ENCODE data around the gene TIAL1. TPM values are rescaled to one million over a fixed set of nuclear protein-coding genes. Genes with fewer than 3 reads are reported as not detected.

Gene TIAL1
- total and polyA plus RNA-seq, 2 experiments from 2014 or later: 92.6 to 131 TPM

DNA sequence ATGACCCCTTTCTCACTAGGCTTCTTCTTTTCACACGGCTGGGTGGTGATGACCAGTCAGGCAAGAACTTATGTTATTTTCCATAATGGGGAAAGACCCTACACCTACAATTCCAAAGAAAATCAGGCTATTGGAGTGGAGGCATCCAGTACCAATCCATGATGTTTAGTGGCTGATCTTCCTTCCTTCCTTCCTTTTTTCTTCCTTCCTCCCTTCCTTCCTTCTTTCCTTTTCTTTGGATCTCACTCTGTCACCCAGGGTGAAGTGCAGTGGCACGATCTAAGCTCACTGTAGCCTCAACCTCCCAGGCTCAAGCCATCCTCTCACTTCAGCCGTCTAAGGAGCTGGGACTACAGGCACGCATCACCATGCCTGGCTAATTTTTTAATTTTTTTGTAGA is 56.7 kb downstream of the TIAL1 start (continued):
- TF ChIP-seq, protein P1, sequence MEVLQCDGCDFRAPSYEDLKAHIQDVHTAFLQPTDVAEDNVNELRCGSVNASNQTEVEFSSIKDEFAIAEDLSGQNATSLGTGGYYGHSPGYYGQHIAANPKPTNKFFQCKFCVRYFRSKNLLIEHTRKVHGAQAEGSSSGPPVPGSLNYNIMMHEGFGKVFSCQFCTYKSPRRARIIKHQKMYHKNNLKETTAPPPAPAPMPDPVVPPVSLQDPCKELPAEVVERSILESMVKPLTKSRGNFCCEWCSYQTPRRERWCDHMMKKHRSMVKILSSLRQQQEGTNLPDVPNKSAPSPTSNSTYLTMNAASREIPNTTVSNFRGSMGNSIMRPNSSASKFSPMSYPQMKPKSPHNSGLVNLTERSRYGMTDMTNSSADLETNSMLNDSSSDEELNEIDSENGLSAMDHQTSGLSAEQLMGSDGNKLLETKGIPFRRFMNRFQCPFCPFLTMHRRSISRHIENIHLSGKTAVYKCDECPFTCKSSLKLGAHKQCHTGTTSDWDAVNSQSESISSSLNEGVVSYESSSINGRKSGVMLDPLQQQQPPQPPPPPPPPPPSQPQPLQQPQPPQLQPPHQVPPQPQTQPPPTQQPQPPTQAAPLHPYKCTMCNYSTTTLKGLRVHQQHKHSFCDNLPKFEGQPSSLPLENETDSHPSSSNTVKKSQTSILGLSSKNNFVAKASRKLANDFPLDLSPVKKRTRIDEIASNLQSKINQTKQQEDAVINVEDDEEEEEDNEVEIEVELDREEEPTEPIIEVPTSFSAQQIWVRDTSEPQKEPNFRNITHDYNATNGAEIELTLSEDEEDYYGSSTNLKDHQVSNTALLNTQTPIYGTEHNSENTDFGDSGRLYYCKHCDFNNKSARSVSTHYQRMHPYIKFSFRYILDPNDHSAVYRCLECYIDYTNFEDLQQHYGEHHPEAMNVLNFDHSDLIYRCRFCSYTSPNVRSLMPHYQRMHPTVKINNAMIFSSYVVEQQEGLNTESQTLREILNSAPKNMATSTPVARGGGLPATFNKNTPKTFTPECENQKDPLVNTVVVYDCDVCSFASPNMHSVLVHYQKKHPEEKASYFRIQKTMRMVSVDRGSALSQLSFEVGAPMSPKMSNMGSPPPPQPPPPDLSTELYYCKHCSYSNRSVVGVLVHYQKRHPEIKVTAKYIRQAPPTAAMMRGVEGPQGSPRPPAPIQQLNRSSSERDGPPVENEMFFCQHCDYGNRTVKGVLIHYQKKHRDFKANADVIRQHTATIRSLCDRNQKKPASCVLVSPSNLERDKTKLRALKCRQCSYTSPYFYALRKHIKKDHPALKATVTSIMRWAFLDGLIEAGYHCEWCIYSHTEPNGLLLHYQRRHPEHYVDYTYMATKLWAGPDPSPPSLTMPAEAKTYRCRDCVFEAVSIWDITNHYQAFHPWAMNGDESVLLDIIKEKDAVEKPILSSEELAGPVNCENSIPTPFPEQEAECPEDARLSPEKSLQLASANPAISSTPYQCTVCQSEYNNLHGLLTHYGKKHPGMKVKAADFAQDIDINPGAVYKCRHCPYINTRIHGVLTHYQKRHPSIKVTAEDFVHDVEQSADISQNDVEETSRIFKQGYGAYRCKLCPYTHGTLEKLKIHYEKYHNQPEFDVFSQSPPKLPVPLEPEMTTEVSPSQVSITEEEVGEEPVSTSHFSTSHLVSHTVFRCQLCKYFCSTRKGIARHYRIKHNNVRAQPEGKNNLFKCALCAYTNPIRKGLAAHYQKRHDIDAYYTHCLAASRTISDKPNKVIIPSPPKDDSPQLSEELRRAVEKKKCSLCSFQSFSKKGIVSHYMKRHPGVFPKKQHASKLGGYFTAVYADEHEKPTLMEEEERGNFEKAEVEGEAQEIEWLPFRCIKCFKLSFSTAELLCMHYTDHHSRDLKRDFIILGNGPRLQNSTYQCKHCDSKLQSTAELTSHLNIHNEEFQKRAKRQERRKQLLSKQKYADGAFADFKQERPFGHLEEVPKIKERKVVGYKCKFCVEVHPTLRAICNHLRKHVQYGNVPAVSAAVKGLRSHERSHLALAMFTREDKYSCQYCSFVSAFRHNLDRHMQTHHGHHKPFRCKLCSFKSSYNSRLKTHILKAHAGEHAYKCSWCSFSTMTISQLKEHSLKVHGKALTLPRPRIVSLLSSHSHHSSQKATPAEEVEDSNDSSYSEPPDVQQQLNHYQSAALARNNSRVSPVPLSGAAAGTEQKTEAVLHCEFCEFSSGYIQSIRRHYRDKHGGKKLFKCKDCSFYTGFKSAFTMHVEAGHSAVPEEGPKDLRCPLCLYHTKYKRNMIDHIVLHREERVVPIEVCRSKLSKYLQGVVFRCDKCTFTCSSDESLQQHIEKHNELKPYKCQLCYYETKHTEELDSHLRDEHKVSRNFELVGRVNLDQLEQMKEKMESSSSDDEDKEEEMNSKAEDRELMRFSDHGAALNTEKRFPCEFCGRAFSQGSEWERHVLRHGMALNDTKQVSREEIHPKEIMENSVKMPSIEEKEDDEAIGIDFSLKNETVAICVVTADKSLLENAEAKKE (CRISPR knock-in tag; IDR thresholded peaks at IDR 0.05): no peak
- no peak for TF ChIP-seq ZNF331 (CRISPR knock-in tag; IDR thresholded peaks at IDR 0.05; ENCODE audit: low read depth)
- TF ChIP-seq CREB1 (CRISPR knock-in tag; IDR thresholded peaks at IDR 0.05; ENCODE audit: low read depth): no peak
- no peak for TF ChIP-seq POLR2AphosphoS5 (IDR thresholded peaks at IDR 0.05; ENCODE audit: low read depth)

DNA sequence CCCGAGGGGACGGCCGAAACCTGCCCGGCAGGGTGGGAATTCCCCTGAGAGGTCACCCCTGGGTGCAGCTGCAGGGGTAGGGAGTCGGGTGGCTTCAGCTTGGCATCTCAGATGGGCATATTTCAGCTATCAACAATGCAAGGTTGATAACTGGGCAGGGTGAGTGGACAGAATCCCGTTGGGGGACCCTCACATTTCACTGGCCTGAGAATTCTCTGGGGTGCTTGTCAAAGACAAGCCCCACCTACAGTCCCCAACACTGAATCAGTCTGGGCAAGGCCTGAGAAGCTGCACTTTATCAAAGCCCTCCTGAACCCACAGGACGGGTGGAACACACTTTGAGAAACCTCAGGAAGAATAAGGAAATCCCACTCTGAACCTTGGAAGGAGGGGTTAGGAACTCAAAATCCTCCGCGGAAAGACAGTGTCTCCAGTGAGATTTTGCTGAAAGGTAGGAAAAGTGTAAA is 57.4 kb downstream of the TIAL1 start:
- Mint-ChIP-seq H3K9me3 (no peaks in the 10 kb centered on the region), H3K27ac (no peak overlapping the region), H3K36me3 (ENCODE audit: low read depth) (peaks cover 3% of the 10 kb centered on the region; the same call in 1 of the 3 replicates), H3K4me3 (no peak overlapping the region), H3K27me3 (ENCODE audit: insufficient read depth, low read depth, poor library complexity) (peaks cover 44% of the 10 kb centered on the region), H3K4me1 (peaks cover 30% of the 10 kb centered on the region)
- Histone ChIP-seq H2AFZ (no peak overlapping the region), H3K4me1 (ENCODE audit: insufficient read depth) (peaks cover 13% of the 10 kb centered on the region; the same call in 1 of the 2 replicates), H3K27me3 (ENCODE audit: insufficient read depth) (peaks cover 44% of the 10 kb centered on the region), H3K36me3 (ENCODE audit: insufficient read depth) (no peaks in the 10 kb centered on the region), H3K27ac (ENCODE audit: low read depth) (no peak overlapping the region), H3F3A (replicated peaks; ENCODE audit: low read depth) (peaks cover 9% of the 10 kb centered on the region; the same call in 1 of the 2 replicates), H4K20me1 (replicated peaks; ENCODE audit: insufficient read depth) (no peaks in the 10 kb centered on the region; the same call in 1 of the 2 replicates), H3K4me2 (no peak overlapping the region), H3K4me3 (no peak overlapping the region), H3K9me2 (ENCODE audit: insufficient read depth) (no peaks in the 10 kb centered on the region), H3K79me2 (replicated peaks; ENCODE audit: insufficient read depth) (no peaks in the 10 kb centered on the region)
- DNase-seq (ENCODE audit: low spot score): no peak
- no peak for ATAC-seq
- no peak for TF ChIP-seq EZH2phosphoT487 (IDR thresholded peaks at IDR 0.05; ENCODE audit: unreplicated experiment)
- TF ChIP-seq CREB1 (CRISPR knock-in tag; IDR thresholded peaks at IDR 0.05; ENCODE audit: low read depth): no peak
- TF ChIP-seq NANOG (IDR thresholded peaks at IDR 0.05; ENCODE audit: borderline replicate concordance): no peak
- no peak for TF ChIP-seq ZNF114 (CRISPR knock-in tag; IDR thresholded peaks at IDR 0.05)
- no peak for TF ChIP-seq POLR2AphosphoS5 (IDR thresholded peaks at IDR 0.05; ENCODE audit: low read depth)
- TF ChIP-seq, protein P2, sequence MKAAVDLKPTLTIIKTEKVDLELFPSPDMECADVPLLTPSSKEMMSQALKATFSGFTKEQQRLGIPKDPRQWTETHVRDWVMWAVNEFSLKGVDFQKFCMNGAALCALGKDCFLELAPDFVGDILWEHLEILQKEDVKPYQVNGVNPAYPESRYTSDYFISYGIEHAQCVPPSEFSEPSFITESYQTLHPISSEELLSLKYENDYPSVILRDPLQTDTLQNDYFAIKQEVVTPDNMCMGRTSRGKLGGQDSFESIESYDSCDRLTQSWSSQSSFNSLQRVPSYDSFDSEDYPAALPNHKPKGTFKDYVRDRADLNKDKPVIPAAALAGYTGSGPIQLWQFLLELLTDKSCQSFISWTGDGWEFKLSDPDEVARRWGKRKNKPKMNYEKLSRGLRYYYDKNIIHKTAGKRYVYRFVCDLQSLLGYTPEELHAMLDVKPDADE (IDR thresholded peaks at IDR 0.05): no peak
- TF ChIP-seq ZNF331 (CRISPR knock-in tag; IDR thresholded peaks at IDR 0.05; ENCODE audit: low read depth): no peak
- TF ChIP-seq, protein P1 (CRISPR knock-in tag; IDR thresholded peaks at IDR 0.05): no peak
